WTC11 (cell line): ENCODE data around the gene NAXD. TPM values are rescaled to one million over a fixed set of nuclear protein-coding genes. Genes with fewer than 3 reads are reported as not detected.

Source experiments
- ATAC-seq: fragments of 200-7000 bp; cut with Tn5 transposase; 2 replicates; pipeline ENCODE4 v1.10.0; 2021; ENCODE audit warnings: mild to moderate bottlenecking, moderate library complexity
- CTCF ChIA-PET: fragments of 300-600 bp; sonication (Branson Sonifier 250); formaldehyde crosslinking; loops from one replicate; lab custom pipeline; 2021; ENCODE audit warnings: antibody characterized with exemption; lab: Charles Lee
- POLR2A ChIA-PET: fragments of 350-600 bp; sonication (Branson Sonifier 250); formaldehyde crosslinking; loops from one replicate; lab custom pipeline; 2021; ENCODE audit warnings: antibody characterized with exemption; lab: Charles Lee
- DNase-seq: peaks from one replicate; pipeline ENCODE4 v3.0.0; 2021; ENCODE audit warnings: low spot score
- H3K27ac Mint-ChIP-seq: 2 replicates; pipeline ENCODE4 v1.8.0; 2021; ENCODE audit warnings: mixed read lengths
- H3K27me3 Mint-ChIP-seq: 2 replicates; pipeline ENCODE4 v1.8.0; 2021; ENCODE audit warnings: low read depth, mild to moderate bottlenecking, moderate library complexity, mixed read lengths
- H3K36me3 Mint-ChIP-seq: 2 replicates; pipeline ENCODE4 v1.8.0; 2021; ENCODE audit warnings: mixed read lengths
- H3K4me1 Mint-ChIP-seq: 2 replicates; pipeline ENCODE4 v1.8.0; 2022; ENCODE audit warnings: mixed read lengths
- H3K4me3 Mint-ChIP-seq: 2 replicates; pipeline ENCODE4 v1.8.0; 2021; ENCODE audit warnings: mild to moderate bottlenecking, moderate library complexity, mixed read lengths
- H3K9me3 Mint-ChIP-seq: 2 replicates; pipeline ENCODE4 v1.8.0; 2021; ENCODE audit warnings: mixed read lengths
- ATF1 ChIP-seq: sonication (generic); formaldehyde crosslinking; IDR thresholded peaks from 2 replicates; pipeline ENCODE4 v1.8.1; 2023; ENCODE audit warnings: mild to moderate bottlenecking, moderate library complexity, missing genetic modification reagents
- CBFB ChIP-seq: sonication (generic); formaldehyde crosslinking; IDR thresholded peaks from 2 replicates; pipeline ENCODE4 v1.8.1; 2022; ENCODE audit warnings: mild to moderate bottlenecking, low read depth, missing genetic modification reagents
- ESRRA ChIP-seq: sonication (generic); formaldehyde crosslinking; IDR thresholded peaks from 2 replicates; pipeline ENCODE4 v1.8.1; 2022; ENCODE audit warnings: mild to moderate bottlenecking, missing genetic modification reagents, borderline replicate concordance
- FOXP1 ChIP-seq: sonication (generic); formaldehyde crosslinking; IDR thresholded peaks from 2 replicates; pipeline ENCODE4 v1.8.0; 2022; ENCODE audit warnings: missing genetic modification reagents, mild to moderate bottlenecking, moderate library complexity, borderline replicate concordance
- GABPB1 ChIP-seq: sonication (generic); formaldehyde crosslinking; IDR thresholded peaks from 2 replicates; pipeline ENCODE4 v1.8.1; 2023; ENCODE audit warnings: mild to moderate bottlenecking, missing genetic modification reagents
- GTF2I ChIP-seq: fragments of 250-450 bp; sonication (Bioruptor Pico); conservative IDR thresholded peaks from 2 replicates; pipeline ENCODE4 v1.4.0; 2021; ENCODE audit warnings: mild to moderate bottlenecking
- KAT7 ChIP-seq: sonication (generic); formaldehyde crosslinking; IDR thresholded peaks from 2 replicates; pipeline ENCODE4 v1.8.1; 2023; ENCODE audit warnings: missing genetic modification reagents, mild to moderate bottlenecking, borderline replicate concordance
- MYBL2 ChIP-seq: sonication (generic); formaldehyde crosslinking; IDR thresholded peaks from 2 replicates; pipeline ENCODE4 v1.8.1; 2023; ENCODE audit warnings: mild to moderate bottlenecking, moderate library complexity, missing genetic modification reagents
- NFATC4 ChIP-seq: fragments of 250-450 bp; sonication (Bioruptor Pico); IDR thresholded peaks from 2 replicates; pipeline ENCODE4 v1.9.0; 2021; ENCODE audit warnings: mild to moderate bottlenecking
- NFYB ChIP-seq: sonication (generic); formaldehyde crosslinking; conservative IDR thresholded peaks from 2 replicates; pipeline ENCODE4 v1.8.0; 2022; ENCODE audit warnings: low read depth, missing genetic modification reagents
- NR2C2 ChIP-seq: sonication (generic); formaldehyde crosslinking; IDR thresholded peaks from 2 replicates; pipeline ENCODE4 v1.8.0; 2022; ENCODE audit warnings: mild to moderate bottlenecking, missing genetic modification reagents
- PRRX2 ChIP-seq: fragments of 250-450 bp; sonication (Bioruptor Pico); IDR thresholded peaks from 2 replicates; pipeline ENCODE4 v1.8.0; 2021; ENCODE audit warnings: mild to moderate bottlenecking
- SOX15 ChIP-seq: fragments of 250-450 bp; sonication (Bioruptor Pico); IDR thresholded peaks from 2 replicates; pipeline ENCODE4 v1.9.0; 2021; ENCODE audit warnings: mild to moderate bottlenecking
- SP1 ChIP-seq: sonication (generic); formaldehyde crosslinking; conservative IDR thresholded peaks from 2 replicates; pipeline ENCODE4 v1.8.1; 2022; ENCODE audit warnings: missing genetic modification reagents
- TEAD4 ChIP-seq: sonication (generic); formaldehyde crosslinking; IDR thresholded peaks from 2 replicates; pipeline ENCODE4 v1.8.0; 2022; ENCODE audit warnings: mild to moderate bottlenecking, missing genetic modification reagents
- ZNF232 ChIP-seq: sonication (generic); formaldehyde crosslinking; IDR thresholded peaks from 2 replicates; pipeline ENCODE4 v1.8.0; 2022; ENCODE audit warnings: mild to moderate bottlenecking, missing genetic modification reagents
- ZNF317 ChIP-seq: sonication (generic); formaldehyde crosslinking; IDR thresholded peaks from 2 replicates; pipeline ENCODE4 v1.8.1; 2023; ENCODE audit warnings: low read depth, mild to moderate bottlenecking, moderate library complexity, missing genetic modification reagents, borderline replicate concordance
- ZNF396 ChIP-seq: fragments of 250-450 bp; sonication (Bioruptor Pico); IDR thresholded peaks from 2 replicates; pipeline ENCODE4 v1.8.0; 2021; ENCODE audit warnings: mild to moderate bottlenecking, moderate library complexity, borderline replicate concordance
- ZNF416 ChIP-seq: fragments of 250-450 bp; sonication (Bioruptor Pico); IDR thresholded peaks from 2 replicates; pipeline ENCODE4 v1.9.0; 2021; ENCODE audit warnings: mild to moderate bottlenecking, inconsistent platforms
- total RNA-seq: library from RNA; stranded (reverse); gene quantifications from 3 replicates; pipeline ENCODE4 v1.2.3, GENCODE V29; 2021
- TF ChIP-seq, protein P1 (sequence below): sonication (generic); formaldehyde crosslinking; IDR thresholded peaks from 2 replicates; pipeline ENCODE4 v1.8.1; 2022; ENCODE audit warnings: low read depth, missing genetic modification reagents, borderline replicate concordance
- TF ChIP-seq, protein P2 (sequence below): fragments of 250-450 bp; sonication (Bioruptor Pico); IDR thresholded peaks from 2 replicates; pipeline ENCODE4 v1.9.0; 2021; ENCODE audit warnings: moderate library complexity, mild to moderate bottlenecking, inconsistent platforms, borderline replicate concordance
- TF ChIP-seq, protein P3 (sequence below): fragments of 250-450 bp; sonication (Bioruptor Pico); IDR thresholded peaks from 2 replicates; pipeline ENCODE4 v1.9.0; 2021; ENCODE audit warnings: mild to moderate bottlenecking
- TF ChIP-seq, protein P4 (sequence below): fragments of 250-450 bp; sonication (Bioruptor Pico); IDR thresholded peaks from 2 replicates; pipeline ENCODE4 v2.1.2; 2022; ENCODE audit warnings: mild to moderate bottlenecking, moderate library complexity
- TF ChIP-seq, protein P5 (sequence below): sonication (generic); formaldehyde crosslinking; IDR thresholded peaks from 2 replicates; pipeline ENCODE4 v1.8.1; 2023; ENCODE audit warnings: mild to moderate bottlenecking, missing genetic modification reagents, moderate library complexity

NAXD gene
- total RNA-seq, 1 experiment from 2014 or later = 29.3 TPM

DNA sequence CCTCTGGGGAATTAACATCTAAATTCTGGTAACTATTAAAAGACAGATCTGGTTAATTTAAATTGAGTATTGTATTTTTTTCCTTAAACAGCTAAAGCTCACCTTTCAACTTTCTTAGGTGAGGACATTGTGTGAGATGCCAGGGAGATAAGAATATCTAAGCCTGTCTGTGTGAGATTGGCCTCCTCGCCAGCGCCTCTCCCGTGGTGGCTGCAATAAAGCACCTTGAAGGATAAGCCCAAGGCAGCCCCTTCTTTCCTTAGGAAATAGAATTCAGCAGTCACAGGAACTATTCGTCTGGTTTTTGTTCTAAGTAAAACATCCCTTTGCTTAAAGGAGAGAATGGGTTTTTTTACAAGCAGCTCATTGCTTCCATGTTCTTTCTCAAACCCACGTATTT lies 24.6 kb downstream of the NAXD start (continued):
- TF ChIP-seq, protein P1, sequence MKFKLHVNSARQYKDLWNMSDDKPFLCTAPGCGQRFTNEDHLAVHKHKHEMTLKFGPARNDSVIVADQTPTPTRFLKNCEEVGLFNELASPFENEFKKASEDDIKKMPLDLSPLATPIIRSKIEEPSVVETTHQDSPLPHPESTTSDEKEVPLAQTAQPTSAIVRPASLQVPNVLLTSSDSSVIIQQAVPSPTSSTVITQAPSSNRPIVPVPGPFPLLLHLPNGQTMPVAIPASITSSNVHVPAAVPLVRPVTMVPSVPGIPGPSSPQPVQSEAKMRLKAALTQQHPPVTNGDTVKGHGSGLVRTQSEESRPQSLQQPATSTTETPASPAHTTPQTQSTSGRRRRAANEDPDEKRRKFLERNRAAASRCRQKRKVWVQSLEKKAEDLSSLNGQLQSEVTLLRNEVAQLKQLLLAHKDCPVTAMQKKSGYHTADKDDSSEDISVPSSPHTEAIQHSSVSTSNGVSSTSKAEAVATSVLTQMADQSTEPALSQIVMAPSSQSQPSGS (CRISPR knock-in tag) = no peak

DNA sequence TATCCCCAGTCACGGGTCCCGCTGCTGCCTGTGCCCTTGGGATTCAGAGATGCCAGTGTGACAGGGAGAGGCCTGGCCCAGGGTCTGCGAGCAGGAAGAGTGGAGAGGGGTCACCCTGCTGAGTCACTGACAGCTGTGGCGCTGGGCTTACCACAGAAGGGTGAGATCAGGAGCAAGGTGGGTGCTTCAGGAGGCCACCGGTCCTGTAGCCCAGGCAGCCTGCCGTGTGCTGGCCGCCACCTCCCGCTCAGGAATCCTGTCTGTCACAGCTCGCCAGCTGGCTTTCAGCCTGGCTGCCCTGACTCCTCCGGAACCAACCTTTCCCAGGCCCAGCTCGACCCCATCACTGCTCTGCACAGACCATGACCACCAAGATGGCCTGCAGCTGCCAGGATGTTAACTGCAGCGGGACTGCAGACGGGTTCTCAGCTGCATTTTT lies 25.3 kb downstream of the NAXD start:
- Mint-ChIP-seq H3K27me3 (no peaks in the 10 kb centered on the region), H3K36me3 (peaks cover 35% of the 10 kb centered on the region), H3K4me1 (peaks cover 4% of the 10 kb centered on the region), H3K4me3 (no peak overlapping the region), H3K9me3 (no peaks in the 10 kb centered on the region)
- no peak for ATAC-seq
- CTCF ChIA-PET = interaction anchor here (1.0 kb wide), 1 partner anchor 185 kb away, joined by 4 read pairs; no protein-coding TSS in a partner anchor
- no peak for TF ChIP-seq GTF2I (CRISPR knock-in tag)
- TF ChIP-seq, protein P2, sequence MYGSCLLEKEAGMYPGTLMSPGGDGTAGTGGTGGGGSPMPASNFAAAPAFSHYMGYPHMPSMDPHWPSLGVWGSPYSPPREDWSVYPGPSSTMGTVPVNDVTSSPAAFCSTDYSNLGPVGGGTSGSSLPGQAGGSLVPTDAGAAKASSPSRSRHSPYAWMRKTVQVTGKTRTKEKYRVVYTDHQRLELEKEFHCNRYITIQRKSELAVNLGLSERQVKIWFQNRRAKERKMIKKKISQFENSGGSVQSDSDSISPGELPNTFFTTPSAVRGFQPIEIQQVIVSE (CRISPR knock-in tag) = no peak
- no peak for TF ChIP-seq CBFB
- no peak for TF ChIP-seq SP1 (CRISPR knock-in tag)
- TF ChIP-seq ATF1 (CRISPR knock-in tag) = no peak
- no peak for TF ChIP-seq KAT7 (CRISPR knock-in tag)
- no peak for TF ChIP-seq TEAD4
- no peak for TF ChIP-seq FOXP1 (CRISPR knock-in tag)
- no peak for TF ChIP-seq NFATC4
- TF ChIP-seq, protein P3, sequence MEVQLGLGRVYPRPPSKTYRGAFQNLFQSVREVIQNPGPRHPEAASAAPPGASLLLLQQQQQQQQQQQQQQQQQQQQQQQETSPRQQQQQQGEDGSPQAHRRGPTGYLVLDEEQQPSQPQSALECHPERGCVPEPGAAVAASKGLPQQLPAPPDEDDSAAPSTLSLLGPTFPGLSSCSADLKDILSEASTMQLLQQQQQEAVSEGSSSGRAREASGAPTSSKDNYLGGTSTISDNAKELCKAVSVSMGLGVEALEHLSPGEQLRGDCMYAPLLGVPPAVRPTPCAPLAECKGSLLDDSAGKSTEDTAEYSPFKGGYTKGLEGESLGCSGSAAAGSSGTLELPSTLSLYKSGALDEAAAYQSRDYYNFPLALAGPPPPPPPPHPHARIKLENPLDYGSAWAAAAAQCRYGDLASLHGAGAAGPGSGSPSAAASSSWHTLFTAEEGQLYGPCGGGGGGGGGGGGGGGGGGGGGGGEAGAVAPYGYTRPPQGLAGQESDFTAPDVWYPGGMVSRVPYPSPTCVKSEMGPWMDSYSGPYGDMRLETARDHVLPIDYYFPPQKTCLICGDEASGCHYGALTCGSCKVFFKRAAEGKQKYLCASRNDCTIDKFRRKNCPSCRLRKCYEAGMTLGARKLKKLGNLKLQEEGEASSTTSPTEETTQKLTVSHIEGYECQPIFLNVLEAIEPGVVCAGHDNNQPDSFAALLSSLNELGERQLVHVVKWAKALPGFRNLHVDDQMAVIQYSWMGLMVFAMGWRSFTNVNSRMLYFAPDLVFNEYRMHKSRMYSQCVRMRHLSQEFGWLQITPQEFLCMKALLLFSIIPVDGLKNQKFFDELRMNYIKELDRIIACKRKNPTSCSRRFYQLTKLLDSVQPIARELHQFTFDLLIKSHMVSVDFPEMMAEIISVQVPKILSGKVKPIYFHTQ (CRISPR knock-in tag) = no peak
- TF ChIP-seq GABPB1 (CRISPR knock-in tag) = no peak
- no peak for TF ChIP-seq ZNF232
- no peak for TF ChIP-seq NR2C2 (CRISPR knock-in tag)
- TF ChIP-seq SOX15 (CRISPR knock-in tag) = no peak
- TF ChIP-seq, protein P4, sequence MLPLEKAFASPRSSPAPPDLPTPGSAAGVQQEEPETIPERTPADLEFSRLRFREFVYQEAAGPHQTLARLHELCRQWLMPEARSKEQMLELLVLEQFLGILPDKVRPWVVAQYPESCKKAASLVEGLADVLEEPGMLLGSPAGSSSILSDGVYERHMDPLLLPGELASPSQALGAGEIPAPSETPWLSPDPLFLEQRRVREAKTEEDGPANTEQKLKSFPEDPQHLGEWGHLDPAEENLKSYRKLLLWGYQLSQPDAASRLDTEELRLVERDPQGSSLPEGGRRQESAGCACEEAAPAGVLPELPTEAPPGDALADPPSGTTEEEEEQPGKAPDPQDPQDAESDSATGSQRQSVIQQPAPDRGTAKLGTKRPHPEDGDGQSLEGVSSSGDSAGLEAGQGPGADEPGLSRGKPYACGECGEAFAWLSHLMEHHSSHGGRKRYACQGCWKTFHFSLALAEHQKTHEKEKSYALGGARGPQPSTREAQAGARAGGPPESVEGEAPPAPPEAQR (CRISPR knock-in tag) = no peak
- no peak for TF ChIP-seq MYBL2
- TF ChIP-seq, all 79 proteins: peak for 0
- H3K27ac Mint-ChIP-seq = no peak overlapping the region
- DNase-seq = no peak
- POLR2A ChIA-PET = no interaction called here

DNA sequence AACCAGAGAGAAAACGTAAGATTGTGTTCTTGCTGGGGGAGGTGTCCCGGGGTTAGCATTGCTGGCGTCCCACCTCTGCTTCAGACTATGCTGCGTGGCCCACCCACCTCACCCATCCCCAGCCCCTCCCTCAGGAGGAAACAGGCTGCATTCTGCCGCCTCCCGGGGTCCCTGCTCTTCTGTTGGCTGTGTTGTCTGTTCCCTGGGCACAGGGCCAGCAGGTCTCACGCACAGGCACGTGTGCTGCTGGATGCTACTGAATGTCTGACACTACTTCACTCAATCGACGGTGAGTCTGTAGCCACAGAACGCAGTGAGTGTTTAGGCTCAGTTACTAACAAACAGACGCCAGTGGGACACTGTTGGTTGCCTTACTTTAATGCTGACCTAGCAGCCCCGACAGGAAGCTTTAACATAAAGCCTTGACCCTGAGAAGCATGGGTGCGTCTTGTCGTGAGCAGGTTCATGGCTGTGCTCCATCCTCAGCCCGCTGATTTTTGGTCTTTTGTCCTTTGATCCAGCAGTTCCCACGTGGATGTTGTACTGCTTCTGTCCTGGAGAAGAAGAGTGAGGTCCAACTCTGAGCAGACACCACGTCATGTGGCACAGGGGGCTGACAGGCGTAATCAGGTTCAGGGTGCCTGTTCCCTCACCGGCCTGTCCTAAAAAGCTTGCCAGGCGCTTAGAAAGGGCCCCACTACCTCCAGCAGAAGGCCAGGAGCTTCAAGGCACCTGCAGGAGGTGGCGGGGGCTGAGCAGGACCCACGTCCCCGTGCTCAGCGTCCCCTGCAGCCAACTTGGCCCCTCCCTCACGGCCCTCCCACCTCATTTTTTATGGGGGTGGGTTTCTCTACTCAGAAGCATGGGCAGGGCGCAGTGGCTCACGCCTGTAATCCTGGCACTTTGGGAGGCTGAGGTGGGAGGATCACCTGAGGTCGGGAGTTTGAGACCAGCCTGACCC lies 26.0 kb downstream of the NAXD start:
- Mint-ChIP-seq H3K27me3 (no peaks in the 10 kb centered on the region), H3K4me3 (no peak overlapping the region), H3K9me3 (no peaks in the 10 kb centered on the region)
- POLR2A ChIA-PET = no interaction called here
- DNase-seq = no peak
- TF ChIP-seq ESRRA (CRISPR knock-in tag) (no peak), NR2C2 (CRISPR knock-in tag) (no peak), ZNF416 (CRISPR knock-in tag) (no peak), ZNF317 (no peak), NFYB (no peak), ZNF396 (no peak), PRRX2 (CRISPR knock-in tag) (no peak), SP1 (CRISPR knock-in tag) (no peak)
- TF ChIP-seq, protein P5, sequence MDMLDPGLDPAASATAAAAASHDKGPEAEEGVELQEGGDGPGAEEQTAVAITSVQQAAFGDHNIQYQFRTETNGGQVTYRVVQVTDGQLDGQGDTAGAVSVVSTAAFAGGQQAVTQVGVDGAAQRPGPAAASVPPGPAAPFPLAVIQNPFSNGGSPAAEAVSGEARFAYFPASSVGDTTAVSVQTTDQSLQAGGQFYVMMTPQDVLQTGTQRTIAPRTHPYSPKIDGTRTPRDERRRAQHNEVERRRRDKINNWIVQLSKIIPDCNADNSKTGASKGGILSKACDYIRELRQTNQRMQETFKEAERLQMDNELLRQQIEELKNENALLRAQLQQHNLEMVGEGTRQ (CRISPR knock-in tag) = no peak
- TF ChIP-seq, all 79 proteins: peak for 0
- CTCF ChIA-PET = interaction anchor here (1.0 kb wide), 1 partner anchor 185 kb away, joined by 4 read pairs; no protein-coding TSS in a partner anchor
- peaks cover 4% of the 10 kb centered on the region for H3K4me1 Mint-ChIP-seq
- no peak for ATAC-seq
- peaks cover 27% of the 10 kb centered on the region for H3K36me3 Mint-ChIP-seq
- H3K27ac Mint-ChIP-seq = 0 out of 2 replicates have a peak overlapping the region, but pooled peaks have one; percentile 70
